ENCODE results near the gene IL11.

DNA sequence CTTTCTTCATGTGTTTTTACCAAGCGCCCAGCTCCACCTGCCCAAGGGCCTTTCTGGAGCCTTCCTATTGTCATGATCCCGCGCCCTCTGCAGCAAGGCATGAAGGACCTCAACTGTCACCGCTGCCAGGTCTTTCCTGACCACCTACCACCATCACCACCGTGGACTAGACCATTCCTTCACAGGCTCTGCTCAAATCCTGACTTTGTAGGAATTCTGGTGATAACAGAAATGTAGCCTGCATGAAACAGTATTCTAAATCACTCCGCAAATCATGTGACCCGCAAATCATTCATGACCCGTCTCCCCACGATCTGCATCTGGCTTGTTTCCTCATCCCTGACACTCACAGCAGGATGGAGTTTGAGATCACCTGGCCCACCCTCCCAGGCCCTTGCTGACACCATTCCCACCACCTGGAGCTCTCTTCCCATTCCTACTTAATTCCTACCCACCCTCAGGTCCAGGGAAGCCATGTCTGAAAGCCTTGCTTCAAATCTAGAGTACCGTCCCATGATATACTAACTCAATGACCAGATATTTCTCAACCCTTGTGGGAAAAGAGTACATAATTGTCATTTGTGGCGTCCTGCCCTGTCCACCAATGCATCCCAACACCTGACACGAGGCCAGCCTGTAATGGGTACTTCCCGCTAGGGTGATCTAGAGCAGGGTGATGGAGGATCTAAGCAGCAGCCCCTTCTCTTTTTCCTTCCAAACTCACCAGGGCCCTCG lies 36.0 kb upstream of the IL11 start:
- TF ChIP-seq CTCF (IDR thresholded peaks at IDR 0.05) (no peak), POLR2A (IDR thresholded peaks at IDR 0.05) (no peak)

Data from testis (tissue), 2 donors.